Skin epidermis (tissue), 12 donors: ENCODE data around the gene RANBP17.

ENCODE experiments used
- H3K27ac ChIP-seq, 21 experiments: fragments of 200-600 bp; sonication (generic) in 11 of 21; one replicate each; pipeline ENCODE4 v1.5.0; 2020; ENCODE audit warnings: mild to moderate bottlenecking in 3 of 21, inconsistent platforms in 2 of 21, moderate library complexity in 2 of 21
- H3K4me3 ChIP-seq, 7 experiments: fragments of 200-600 bp; sonication (generic) in 2 of 7; one replicate each; pipeline ENCODE4 v1.5.0; 2020; ENCODE audit warnings: inconsistent platforms in 2 of 7, mild to moderate bottlenecking in 2 of 7, moderate library complexity in 1 of 7

Gene RANBP17

GRCh38 chr5:171201310-171201709 is 339.5 kb downstream of the RANBP17 start:
- H3K27ac ChIP-seq = no peak overlapping the region
- H3K4me3 ChIP-seq = no peak overlapping the region

DNA sequence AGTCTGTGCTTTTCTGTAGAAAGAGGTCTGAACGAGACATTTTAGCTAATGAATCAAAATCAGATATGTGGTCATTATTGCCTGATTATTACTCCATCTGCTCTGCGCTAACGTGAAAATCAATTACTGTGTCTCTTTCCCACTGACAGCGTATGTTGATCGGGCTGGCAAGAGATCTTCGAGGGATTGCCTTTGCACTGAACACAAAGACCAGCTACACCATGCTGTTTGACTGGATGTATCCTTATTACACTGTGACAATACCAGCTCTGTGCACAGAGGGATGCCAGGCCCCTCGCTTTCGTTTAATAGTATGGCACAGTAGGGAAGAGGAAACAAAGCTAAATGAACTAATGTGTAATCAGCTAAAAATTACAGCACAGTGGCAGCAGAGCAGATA is 343.6 kb downstream of the RANBP17 start:
- H3K4me3 ChIP-seq = no peak overlapping the region
- no peak overlapping the region for H3K27ac ChIP-seq

GRCh38 chr5:171207256-171207847 is 345.5 kb downstream of the RANBP17 start:
- Histone ChIP-seq H3K27ac (no peak overlapping the region), H3K4me3 (no peak overlapping the region)

DNA sequence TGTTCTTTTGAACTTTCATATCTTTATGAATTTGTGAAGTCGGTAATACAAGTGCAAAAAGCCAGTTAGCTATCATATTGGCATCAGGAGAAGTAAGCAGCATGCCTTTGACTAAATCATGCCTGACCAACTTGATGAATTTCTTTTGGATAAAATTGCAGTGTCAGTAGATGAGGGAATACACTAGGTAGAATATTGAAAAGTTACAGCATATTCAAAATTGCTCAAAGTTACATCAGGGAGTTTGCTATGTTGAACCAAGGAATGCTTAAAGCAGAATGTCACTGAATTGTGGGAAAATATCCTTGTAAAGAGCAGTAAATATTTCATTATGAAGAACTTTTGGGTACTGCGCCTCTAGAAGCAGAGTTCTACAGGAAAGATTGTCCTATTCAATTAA is 360.1 kb downstream of the RANBP17 start:
- H3K27ac ChIP-seq = no peak overlapping the region
- no peak overlapping the region for H3K4me3 ChIP-seq

- Histone ChIP-seq H3K4me3 (no peak overlapping the region), H3K27ac (no peak overlapping the region)
Observed at GRCh38 chr5:171223927-171224326, 362.1 kb downstream of the RANBP17 start.

DNA sequence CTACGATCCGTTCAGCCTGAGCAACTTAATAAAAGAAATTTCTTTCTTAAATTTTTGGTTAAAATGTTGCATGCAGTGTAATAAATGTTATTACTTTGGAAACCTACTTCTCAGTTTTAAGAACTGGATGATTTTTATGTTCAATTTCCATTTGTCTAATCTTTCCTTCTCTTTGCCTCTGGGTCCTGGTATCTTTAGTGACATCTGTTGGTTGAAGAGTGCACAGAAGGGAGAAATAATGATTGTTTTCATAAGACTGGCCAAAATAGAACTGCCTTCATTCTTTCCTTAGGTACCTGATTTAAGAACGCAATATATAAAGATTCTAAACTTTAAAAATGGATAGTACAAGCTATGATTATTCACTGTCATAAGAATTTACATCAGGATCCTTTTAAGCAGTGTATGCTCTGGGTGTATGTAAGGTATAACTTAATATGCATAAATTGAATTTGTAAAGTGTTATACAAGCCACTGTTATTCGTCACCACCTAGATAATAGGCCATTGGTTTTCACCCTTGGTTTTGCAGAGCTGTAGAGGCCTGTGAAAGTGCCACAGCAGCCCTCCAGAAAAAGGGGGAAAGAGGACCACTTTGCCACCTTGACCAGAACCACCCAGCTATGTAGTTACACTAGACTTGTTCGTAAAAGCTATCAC is 364.4 kb downstream of the RANBP17 start:
- no peak overlapping the region for H3K27ac ChIP-seq
- H3K4me3 ChIP-seq = no peak overlapping the region

- Histone ChIP-seq H3K4me3 (no peak overlapping the region), H3K27ac (no peak overlapping the region)
Observed at GRCh38 chr5:171226864-171227263, 365.0 kb downstream of the RANBP17 start.

DNA sequence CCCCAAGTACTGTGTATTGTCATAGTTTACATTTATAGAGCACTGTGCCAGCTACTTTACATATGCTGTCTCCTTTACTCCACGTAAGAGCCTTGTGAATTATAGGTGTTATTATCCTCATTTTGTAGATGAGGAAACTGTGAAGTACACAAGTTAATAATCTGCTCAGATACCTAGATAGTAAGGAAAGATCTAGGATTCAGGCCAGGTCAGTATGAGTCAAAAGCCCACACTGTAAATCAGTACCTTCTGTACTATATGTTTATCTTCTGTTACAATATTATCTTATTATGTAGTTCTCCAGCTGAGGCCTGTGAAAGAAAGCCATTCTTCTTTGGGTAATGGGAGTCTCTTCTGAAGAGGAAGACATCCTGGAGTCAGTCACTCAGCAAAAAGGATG is 374.8 kb downstream of the RANBP17 start:
- H3K27ac ChIP-seq = no peak overlapping the region
- no peak overlapping the region for H3K4me3 ChIP-seq

- H3K27ac ChIP-seq = no peak overlapping the region
- H3K4me3 ChIP-seq = no peak overlapping the region
Observed at GRCh38 chr5:171242521-171242920, 380.7 kb downstream of the RANBP17 start.

- Histone ChIP-seq H3K27ac (no peak overlapping the region), H3K4me3 (no peak overlapping the region)
Observed at GRCh38 chr5:171246231-171246630, 384.4 kb downstream of the RANBP17 start.

DNA sequence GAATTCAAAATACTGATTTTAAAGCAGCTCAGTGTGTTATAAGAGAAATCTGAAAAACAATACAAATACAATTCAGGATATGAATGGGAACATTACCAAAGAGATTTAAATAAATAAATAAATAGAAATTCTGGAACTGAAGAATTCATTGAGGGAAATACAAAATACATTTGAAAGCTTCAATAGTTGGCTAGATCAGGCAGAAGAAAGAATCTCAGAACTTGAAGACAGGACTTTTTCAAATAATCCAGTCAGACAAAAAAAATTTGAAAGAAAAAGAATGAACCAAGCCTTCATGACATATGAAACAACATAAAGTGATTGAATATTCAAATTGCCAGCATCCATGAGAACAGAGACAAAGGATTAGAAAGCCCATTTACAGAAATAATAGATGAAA is 387.6 kb downstream of the RANBP17 start:
- H3K27ac ChIP-seq = no peak overlapping the region
- H3K4me3 ChIP-seq = no peak overlapping the region

- H3K4me3 ChIP-seq = no peak overlapping the region
Observed at GRCh38 chr5:171250738-171251137, 388.9 kb downstream of the RANBP17 start.

GRCh38 chr5:171251519-171251918 is 389.7 kb downstream of the RANBP17 start:
- H3K27ac ChIP-seq = no peak overlapping the region
- no peak overlapping the region for H3K4me3 ChIP-seq

More at GRCh38 chr5:171250738-171251137, 388.9 kb downstream of the RANBP17 start:
- H3K27ac ChIP-seq = no peak overlapping the region

- Histone ChIP-seq H3K27ac (no peak overlapping the region), H3K4me3 (no peak overlapping the region)
Observed at GRCh38 chr5:171252674-171253073, 390.9 kb downstream of the RANBP17 start.

DNA sequence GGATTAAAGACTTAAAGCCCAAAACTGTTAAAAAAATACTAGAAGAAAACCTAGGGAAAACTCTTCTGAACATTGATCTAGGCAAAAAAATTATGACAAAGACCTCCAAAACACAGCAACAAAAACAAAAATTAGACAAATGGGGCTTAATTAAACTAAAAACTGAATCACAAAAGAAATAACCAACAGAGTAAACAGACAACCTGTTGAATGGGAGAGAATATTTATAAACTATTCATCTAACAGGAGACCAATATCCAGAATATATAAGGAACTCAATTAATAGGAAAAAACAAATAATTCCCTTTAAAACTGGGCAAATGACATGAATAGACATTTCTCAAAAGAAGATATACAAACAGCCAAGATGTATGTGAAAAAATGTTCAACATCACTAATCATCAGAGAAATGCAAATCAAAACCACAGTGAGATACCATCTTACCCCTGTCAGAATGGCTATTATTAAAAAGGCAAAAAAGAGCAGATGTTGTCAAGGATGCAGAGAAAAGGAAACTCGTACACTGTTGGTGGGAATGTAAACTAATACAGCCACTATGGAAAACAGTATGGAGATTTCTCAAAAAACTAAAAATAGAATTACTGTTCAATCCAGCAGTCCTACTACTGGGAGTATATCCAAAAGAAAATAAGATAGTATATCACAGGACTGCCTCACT is 397.1 kb downstream of the RANBP17 start:
- Histone ChIP-seq H3K4me3 (no peak overlapping the region), H3K27ac (no peak overlapping the region)

- Histone ChIP-seq H3K27ac (no peak overlapping the region), H3K4me3 (no peak overlapping the region)
Observed at GRCh38 chr5:171261361-171261760, 399.5 kb downstream of the RANBP17 start.

- no peak overlapping the region for H3K4me3 ChIP-seq
- H3K27ac ChIP-seq = no peak overlapping the region
Observed at GRCh38 chr5:171261904-171262303, 400.1 kb downstream of the RANBP17 start.

GRCh38 chr5:171263181-171263580 is 401.4 kb downstream of the RANBP17 start:
- Histone ChIP-seq H3K4me3 (no peak overlapping the region), H3K27ac (no peak overlapping the region)

- Histone ChIP-seq H3K27ac (no peak overlapping the region), H3K4me3 (no peak overlapping the region)
Observed at GRCh38 chr5:171264843-171265242, 403.0 kb downstream of the RANBP17 start.

DNA sequence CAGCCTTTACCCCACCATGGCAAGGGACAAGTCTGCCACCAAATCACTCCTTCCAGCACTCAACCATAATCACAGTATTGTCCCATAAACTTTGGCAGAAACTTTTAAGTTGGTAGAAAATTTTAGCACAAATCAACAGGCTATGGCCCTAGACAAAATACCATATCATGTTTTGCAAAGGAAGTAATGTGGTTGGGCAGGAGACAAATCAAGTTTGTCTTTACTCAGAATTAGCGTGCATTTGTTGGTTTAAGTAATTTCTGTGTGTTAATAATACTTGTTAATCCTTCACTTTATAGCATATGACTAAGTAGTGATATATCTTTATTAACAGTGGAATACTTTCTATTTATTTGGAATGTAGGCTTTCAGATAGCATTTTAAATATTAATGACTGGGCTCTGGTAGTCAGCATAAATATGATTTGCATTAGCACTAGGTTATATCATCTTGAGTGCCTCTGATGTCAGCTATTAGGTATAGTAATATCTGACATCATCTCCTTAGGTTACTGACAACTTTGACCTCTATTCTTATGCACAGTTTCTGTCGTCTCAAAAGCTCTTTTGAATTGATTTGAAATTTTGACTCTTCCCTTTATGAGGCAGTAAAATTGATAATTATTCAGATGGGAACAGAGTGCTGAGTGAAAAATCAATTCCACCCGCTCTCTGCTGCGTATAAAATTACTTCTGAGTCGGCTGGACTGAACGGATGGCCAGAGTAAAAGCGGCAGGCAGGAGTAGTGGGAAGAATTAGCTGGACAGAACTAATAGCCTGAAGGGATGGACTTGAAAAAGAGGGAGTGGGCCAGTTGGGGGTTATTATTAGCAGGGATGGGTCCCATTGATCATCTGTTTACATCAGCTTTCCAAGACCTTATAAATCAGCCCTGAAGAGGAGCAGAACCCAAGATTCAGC is 407.1 kb downstream of the RANBP17 start:
- Histone ChIP-seq H3K27ac (no peak overlapping the region), H3K4me3 (no peak overlapping the region)
